WTC11 (cell line): ENCODE data around the gene EIF2B4. TPM values are rescaled to one million over a fixed set of nuclear protein-coding genes. Genes with fewer than 3 reads are reported as not detected.

Experiments used
- ATAC-seq: fragments of 200-7000 bp; cut with Tn5 transposase; 2 replicates; pipeline ENCODE4 v1.10.0; 2021; ENCODE audit warnings: mild to moderate bottlenecking, moderate library complexity
- CTCF ChIA-PET: fragments of 300-600 bp; sonication (Branson Sonifier 250); formaldehyde crosslinking; loops from one replicate; lab custom pipeline; 2021; ENCODE audit warnings: antibody characterized with exemption; lab: Charles Lee
- POLR2A ChIA-PET: fragments of 350-600 bp; sonication (Branson Sonifier 250); formaldehyde crosslinking; loops from one replicate; lab custom pipeline; 2021; ENCODE audit warnings: antibody characterized with exemption; lab: Charles Lee
- DNase-seq: peaks from one replicate; pipeline ENCODE4 v3.0.0; 2021; ENCODE audit warnings: low spot score
- H3K27ac Mint-ChIP-seq: 2 replicates; pipeline ENCODE4 v1.8.0; 2021; ENCODE audit warnings: mixed read lengths
- H3K27me3 Mint-ChIP-seq: 2 replicates; pipeline ENCODE4 v1.8.0; 2021; ENCODE audit warnings: low read depth, mild to moderate bottlenecking, moderate library complexity, mixed read lengths
- H3K36me3 Mint-ChIP-seq: 2 replicates; pipeline ENCODE4 v1.8.0; 2021; ENCODE audit warnings: mixed read lengths
- H3K4me1 Mint-ChIP-seq: 2 replicates; pipeline ENCODE4 v1.8.0; 2022; ENCODE audit warnings: mixed read lengths
- H3K4me3 Mint-ChIP-seq: 2 replicates; pipeline ENCODE4 v1.8.0; 2021; ENCODE audit warnings: mild to moderate bottlenecking, moderate library complexity, mixed read lengths
- H3K9me3 Mint-ChIP-seq: 2 replicates; pipeline ENCODE4 v1.8.0; 2021; ENCODE audit warnings: mixed read lengths
- CDX4 ChIP-seq: fragments of 250-450 bp; sonication (Bioruptor Pico); IDR thresholded peaks from 2 replicates; pipeline ENCODE4 v1.9.0; 2021; ENCODE audit warnings: moderate library complexity, mild to moderate bottlenecking, inconsistent platforms, borderline replicate concordance
- CTCF ChIP-seq: fragments of 200-600 bp; IDR thresholded peaks from 2 replicates; pipeline ENCODE4 v1.8.0; 2022; ENCODE audit warnings: antibody characterized with exemption
- E2F4 ChIP-seq: sonication (generic); formaldehyde crosslinking; IDR thresholded peaks from 2 replicates; pipeline ENCODE4 v1.8.1; 2022; ENCODE audit warnings: low read depth, mild to moderate bottlenecking, moderate library complexity, missing genetic modification reagents, borderline replicate concordance
- ESRRA ChIP-seq: sonication (generic); formaldehyde crosslinking; IDR thresholded peaks from 2 replicates; pipeline ENCODE4 v1.8.1; 2022; ENCODE audit warnings: mild to moderate bottlenecking, missing genetic modification reagents, borderline replicate concordance
- GTF2I ChIP-seq: fragments of 250-450 bp; sonication (Bioruptor Pico); conservative IDR thresholded peaks from 2 replicates; pipeline ENCODE4 v1.4.0; 2021; ENCODE audit warnings: mild to moderate bottlenecking
- HMGXB4 ChIP-seq: sonication (generic); formaldehyde crosslinking; IDR thresholded peaks from 2 replicates; pipeline ENCODE4 v1.8.1; 2023; ENCODE audit warnings: mild to moderate bottlenecking, moderate library complexity, missing genetic modification reagents
- IRF1 ChIP-seq: sonication (generic); formaldehyde crosslinking; IDR thresholded peaks from 2 replicates; pipeline ENCODE4 v1.8.0; 2023; ENCODE audit warnings: missing genetic modification reagents
- MAX ChIP-seq: sonication (generic); formaldehyde crosslinking; IDR thresholded peaks from 2 replicates; pipeline ENCODE4 v1.8.0; 2022; ENCODE audit warnings: mild to moderate bottlenecking, missing genetic modification reagents
- MLX ChIP-seq: sonication (generic); formaldehyde crosslinking; IDR thresholded peaks from 2 replicates; pipeline ENCODE4 v1.8.1; 2023; ENCODE audit warnings: mild to moderate bottlenecking, missing genetic modification reagents, moderate library complexity
- MXD4 ChIP-seq: fragments of 250-450 bp; sonication (Bioruptor Pico); IDR thresholded peaks from 2 replicates; pipeline ENCODE4 v1.8.0; 2021; ENCODE audit warnings: mild to moderate bottlenecking, moderate library complexity, borderline replicate concordance
- MYBL2 ChIP-seq: sonication (generic); formaldehyde crosslinking; IDR thresholded peaks from 2 replicates; pipeline ENCODE4 v1.8.1; 2023; ENCODE audit warnings: mild to moderate bottlenecking, moderate library complexity, missing genetic modification reagents
- NFE2L1 ChIP-seq: sonication (generic); formaldehyde crosslinking; IDR thresholded peaks from 2 replicates; pipeline ENCODE4 v1.8.1; 2023; ENCODE audit warnings: missing genetic modification reagents
- NFYB ChIP-seq: sonication (generic); formaldehyde crosslinking; conservative IDR thresholded peaks from 2 replicates; pipeline ENCODE4 v1.8.0; 2022; ENCODE audit warnings: low read depth, missing genetic modification reagents
- PREB ChIP-seq: sonication (generic); formaldehyde crosslinking; IDR thresholded peaks from 2 replicates; pipeline ENCODE4 v1.8.1; 2022; ENCODE audit warnings: mild to moderate bottlenecking, missing genetic modification reagents, moderate library complexity, borderline replicate concordance
- PRRX2 ChIP-seq: fragments of 250-450 bp; sonication (Bioruptor Pico); IDR thresholded peaks from 2 replicates; pipeline ENCODE4 v1.8.0; 2021; ENCODE audit warnings: mild to moderate bottlenecking
- SMAD4 ChIP-seq: sonication (generic); formaldehyde crosslinking; IDR thresholded peaks from 2 replicates; pipeline ENCODE4 v1.8.0; 2022; ENCODE audit warnings: mild to moderate bottlenecking, missing genetic modification reagents
- SP1 ChIP-seq: sonication (generic); formaldehyde crosslinking; conservative IDR thresholded peaks from 2 replicates; pipeline ENCODE4 v1.8.1; 2022; ENCODE audit warnings: missing genetic modification reagents
- STAT6 ChIP-seq: sonication (generic); formaldehyde crosslinking; conservative IDR thresholded peaks from 2 replicates; pipeline ENCODE4 v1.8.1; 2023; ENCODE audit warnings: mild to moderate bottlenecking, low read depth, missing genetic modification reagents, moderate library complexity
- TEAD1 ChIP-seq: sonication (generic); formaldehyde crosslinking; IDR thresholded peaks from 2 replicates; pipeline ENCODE4 v1.8.0; 2022; ENCODE audit warnings: mild to moderate bottlenecking, missing genetic modification reagents
- TEAD4 ChIP-seq: sonication (generic); formaldehyde crosslinking; IDR thresholded peaks from 2 replicates; pipeline ENCODE4 v1.8.0; 2022; ENCODE audit warnings: mild to moderate bottlenecking, missing genetic modification reagents
- TP53 ChIP-seq: sonication (generic); formaldehyde crosslinking; IDR thresholded peaks from 2 replicates; pipeline ENCODE4 v1.8.1; 2023; ENCODE audit warnings: mild to moderate bottlenecking, missing genetic modification reagents
- USF2 ChIP-seq: sonication (generic); formaldehyde crosslinking; IDR thresholded peaks from 2 replicates; pipeline ENCODE4 v1.8.1; 2023; ENCODE audit warnings: mild to moderate bottlenecking, missing genetic modification reagents, moderate library complexity
- ZBTB21 ChIP-seq: sonication (generic); formaldehyde crosslinking; IDR thresholded peaks from 2 replicates; pipeline ENCODE4 v1.8.1; 2023; ENCODE audit warnings: mild to moderate bottlenecking, missing genetic modification reagents, borderline replicate concordance
- ZMAT4 ChIP-seq: fragments of 250-450 bp; sonication (Bioruptor Pico); IDR thresholded peaks from 2 replicates; pipeline ENCODE4 v1.9.0; 2021; ENCODE audit warnings: mild to moderate bottlenecking
- ZNF396 ChIP-seq: fragments of 250-450 bp; sonication (Bioruptor Pico); IDR thresholded peaks from 2 replicates; pipeline ENCODE4 v1.8.0; 2021; ENCODE audit warnings: mild to moderate bottlenecking, moderate library complexity, borderline replicate concordance
- total RNA-seq: library from RNA; stranded (reverse); gene quantifications from 3 replicates; pipeline ENCODE4 v1.2.3, GENCODE V29; 2021

EIF2B4 gene
- total RNA-seq, 1 experiment from 2014 or later: 49.1 TPM

- TF ChIP-seq MYBL2 (CRISPR knock-in tag) (no peak), IRF1 (CRISPR knock-in tag) (no peak), ESRRA (CRISPR knock-in tag) (no peak), PRRX2 (CRISPR knock-in tag) (no peak), E2F4 (CRISPR knock-in tag) (no peak), ZMAT4 (CRISPR knock-in tag) (no peak), TEAD4 (no peak), TEAD1 (CRISPR knock-in tag) (no peak), HMGXB4 (no peak), PREB (CRISPR knock-in tag) (no peak), TP53 (CRISPR knock-in tag) (no peak), CDX4 (CRISPR knock-in tag) (no peak), USF2 (CRISPR knock-in tag) (no peak), NFYB (CRISPR knock-in tag) (no peak), SP1 (CRISPR knock-in tag) (no peak)
These were observed 3.4 kb upstream of the EIF2B4 start (continued) for GRCh38 chr2:27373567-27373966.

GRCh38 chr2:27372937-27373336 is 2.8 kb upstream of the EIF2B4 start:
- peak overlapping the region; percentile 13; the same call in 1 of the 2 replicates for H3K27ac Mint-ChIP-seq
- no peaks in the 10 kb centered on the region for H3K27me3 Mint-ChIP-seq
- ATAC-seq (no peak), DNase-seq (no peak)
- H3K4me1 Mint-ChIP-seq: peaks cover 20% of the 10 kb centered on the region
- POLR2A ChIA-PET: no interaction called here
- H3K4me3 Mint-ChIP-seq: peak overlapping the region; percentile 10; the same call in 1 of the 2 replicates
- H3K36me3 Mint-ChIP-seq: peaks cover 64% of the 10 kb centered on the region
- CTCF ChIA-PET: interaction anchor here (1.7 kb wide), 1 partner anchor 8 kb away, joined by 6 read pairs; the partner anchor contains the start of gene ZNF513
- no peaks in the 10 kb centered on the region for H3K9me3 Mint-ChIP-seq
- TF ChIP-seq CTCF (no peak), GTF2I (CRISPR knock-in tag) (no peak), SMAD4 (CRISPR knock-in tag) (no peak), NFE2L1 (no peak), ZNF396 (no peak), STAT6 (CRISPR knock-in tag) (no peak), ZBTB21 (CRISPR knock-in tag) (no peak), MAX (CRISPR knock-in tag) (no peak), MLX (CRISPR knock-in tag) (no peak), MXD4 (CRISPR knock-in tag) (no peak), MYBL2 (CRISPR knock-in tag) (no peak)
